NCI-H2227 (cell line): ENCODE measurements around the gene BTBD9.

ENCODE experiments used
- DNase-seq: peaks from one replicate; lab custom pipeline; 2025; ENCODE audit not compliant: unreplicated experiment; lab: John Stamatoyannopoulos, UW

BTBD9 gene

DNA sequence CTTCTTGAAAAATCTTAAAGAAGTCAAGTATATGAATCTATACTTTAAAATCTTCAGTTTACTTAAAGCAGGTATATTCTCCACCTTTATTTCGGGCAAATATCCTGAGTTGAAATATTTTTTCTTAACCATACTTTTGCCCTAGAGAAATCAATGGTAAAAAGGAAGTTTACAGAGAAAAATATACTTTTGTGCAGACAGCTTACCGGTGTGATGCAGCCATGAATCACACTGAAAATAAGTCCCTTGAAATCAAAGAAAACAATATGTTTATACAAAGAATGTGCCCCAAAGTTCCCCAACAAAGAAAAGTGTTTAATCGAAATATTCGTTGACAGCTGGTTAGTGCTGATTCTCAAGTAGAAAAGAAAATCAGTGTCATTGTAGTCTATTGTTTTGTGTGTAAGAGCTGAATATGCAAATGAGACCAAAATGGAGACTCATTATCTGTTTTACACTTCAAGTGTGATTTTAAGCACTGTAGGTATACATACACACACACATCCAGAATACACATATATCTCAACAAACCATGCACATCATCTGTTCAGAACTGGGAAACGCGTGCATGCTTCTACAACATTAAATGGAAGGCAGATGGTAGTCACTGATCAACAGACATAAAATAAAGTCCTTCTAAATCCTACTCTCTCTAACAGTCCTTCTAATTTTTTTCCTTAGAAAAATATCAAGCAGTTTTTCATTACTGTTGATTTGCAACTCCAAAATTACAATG, 73.3 kb downstream of the BTBD9 start:
- DNase-seq: no peak

DNA sequence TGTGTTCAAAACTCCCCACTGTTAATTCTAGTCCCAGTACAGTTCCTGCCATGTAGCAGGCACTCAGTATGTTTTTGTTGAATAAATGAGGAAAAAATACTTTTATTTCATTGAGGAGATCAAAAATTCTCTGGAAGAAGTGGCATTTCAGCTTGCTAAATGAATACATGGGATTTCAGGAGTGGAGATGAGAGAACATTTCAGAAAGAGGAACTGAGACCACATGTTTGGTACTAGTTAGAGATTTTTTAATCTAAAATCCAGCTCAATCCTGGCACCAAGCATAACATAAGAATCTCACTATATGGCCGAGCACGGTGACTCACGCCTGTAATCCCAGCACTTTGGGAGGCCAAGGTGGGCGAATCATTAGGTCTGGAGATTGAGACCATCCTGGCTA, 75.4 kb downstream of the BTBD9 start:
- no peak for DNase-seq

DNA sequence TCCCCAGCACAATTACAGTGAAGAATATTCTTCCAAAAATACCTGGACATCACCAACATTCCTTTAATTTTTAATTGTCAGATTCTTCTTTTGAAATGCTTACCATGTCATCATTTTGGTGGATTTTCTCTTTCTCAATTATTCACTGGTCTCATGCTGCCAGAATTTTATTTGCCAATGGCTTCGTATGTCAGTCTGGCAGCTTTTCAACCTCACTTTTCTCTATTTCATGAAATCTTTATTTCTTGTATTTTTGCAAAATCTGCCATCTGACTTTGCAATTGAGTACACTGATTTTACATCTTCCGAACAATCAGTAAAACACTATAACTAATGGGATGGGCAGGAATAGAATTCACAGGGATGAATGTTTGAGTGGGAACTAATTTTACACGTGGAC, 84.1 kb downstream of the BTBD9 start:
- no peak for DNase-seq

DNA sequence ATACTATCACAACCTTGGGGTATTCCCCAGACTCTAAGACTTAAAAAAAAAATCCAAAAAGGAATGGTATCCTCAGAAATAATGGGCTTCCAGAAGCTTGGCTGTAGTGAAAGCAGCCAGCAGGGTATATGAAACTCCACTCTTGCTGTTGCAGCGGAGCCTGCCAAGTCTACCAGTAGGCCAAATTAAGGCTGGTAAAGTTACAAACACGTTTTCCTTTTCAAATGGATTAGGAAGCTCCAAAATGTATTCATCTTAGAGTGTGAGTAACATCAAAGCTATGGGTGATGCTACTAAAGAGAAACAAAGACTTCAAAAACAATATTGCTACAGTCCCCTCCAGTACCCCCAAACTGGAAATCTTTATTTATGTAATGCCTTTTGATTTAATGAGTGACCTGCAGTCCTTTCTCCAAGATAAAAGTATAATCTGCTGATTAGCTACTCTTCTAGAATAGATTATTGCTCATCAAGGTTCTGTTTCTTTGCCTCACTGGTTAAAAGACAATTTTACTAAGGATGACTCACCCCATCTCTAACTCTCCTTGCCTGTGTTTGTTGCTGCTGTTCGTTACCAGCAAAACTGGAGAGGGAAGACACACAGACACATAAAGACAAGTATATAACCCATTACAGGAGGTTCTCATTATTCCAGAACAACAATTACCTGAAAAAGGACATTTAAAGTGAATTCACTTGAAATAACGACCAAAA, 84.9 kb downstream of the BTBD9 start:
- DNase-seq: no peak

DNA sequence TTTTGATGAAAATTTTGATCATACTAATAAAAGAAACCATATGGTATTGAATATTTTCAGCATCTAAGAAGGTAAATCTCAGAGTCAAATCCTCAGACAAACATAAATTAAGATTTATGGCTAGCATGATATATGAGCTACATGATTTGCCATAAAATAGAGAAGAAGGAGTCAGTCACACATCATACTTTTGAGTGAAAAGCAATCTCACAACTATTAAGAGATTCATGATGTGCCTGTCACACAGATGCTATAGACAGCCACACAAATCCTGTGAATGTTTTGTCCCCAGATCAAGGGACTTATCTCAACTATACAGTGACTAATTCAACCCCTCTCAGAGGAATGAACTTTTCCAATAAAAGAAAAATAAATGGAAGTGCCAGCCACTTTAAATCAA, 85.7 kb downstream of the BTBD9 start:
- no peak for DNase-seq

DNA sequence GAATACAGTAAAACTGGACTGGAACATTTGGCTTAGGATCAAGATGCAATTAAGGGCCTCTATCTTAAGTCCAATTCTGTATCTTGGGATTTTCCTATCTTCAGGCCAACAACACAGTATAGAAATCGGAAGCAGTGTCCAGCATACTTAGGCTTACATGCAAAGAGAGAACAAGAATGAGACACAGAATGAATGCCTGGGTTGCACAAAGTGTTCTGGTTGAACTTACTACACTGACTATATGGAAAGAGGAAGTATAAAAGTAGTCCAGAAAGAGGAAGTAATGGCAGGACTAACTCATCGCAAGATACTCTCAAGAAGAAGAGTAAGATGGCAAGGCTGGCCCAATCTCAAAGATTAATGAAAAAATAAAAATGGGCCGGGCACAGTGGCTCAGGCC, 87.6 kb downstream of the BTBD9 start:
- DNase-seq: no peak

DNA sequence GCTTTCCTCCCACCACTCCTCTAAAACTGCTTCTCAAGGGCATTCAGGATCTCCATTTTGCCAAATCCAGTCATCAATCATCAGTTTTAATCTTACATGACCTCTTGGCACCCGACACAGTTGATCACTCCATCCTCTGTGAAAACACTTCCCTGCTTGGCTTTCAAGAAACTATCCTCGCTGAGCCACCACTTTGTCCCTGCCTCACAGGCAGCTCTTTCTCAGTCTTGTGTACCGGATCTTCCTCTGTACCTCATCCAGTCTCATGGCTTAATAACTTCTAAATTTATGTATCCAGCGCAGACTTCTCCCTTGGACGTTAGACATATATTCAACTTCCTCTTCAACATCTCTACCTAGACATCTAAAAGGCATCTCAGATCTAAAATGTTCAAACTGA, 89.9 kb downstream of the BTBD9 start:
- DNase-seq: no peak

DNA sequence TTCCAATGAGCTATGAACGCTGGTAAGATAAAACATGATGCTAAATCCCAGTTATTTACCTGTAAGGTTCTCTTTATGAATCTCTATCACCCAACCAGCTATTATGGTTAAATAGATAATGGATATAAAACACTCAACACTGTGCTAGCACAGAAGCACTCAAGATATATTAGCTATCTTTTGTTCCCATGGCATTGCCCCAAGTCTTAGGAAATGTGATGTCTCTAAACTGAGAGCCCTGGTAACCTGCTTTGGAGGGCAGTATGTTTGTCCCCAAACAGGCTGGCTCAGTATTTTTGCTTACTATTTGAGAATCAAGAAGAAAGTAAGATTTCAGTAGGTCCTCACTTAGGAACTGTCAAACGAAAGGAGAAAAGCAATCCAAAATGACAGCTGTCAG, 90.5 kb downstream of the BTBD9 start:
- DNase-seq: peak; percentile 33

DNA sequence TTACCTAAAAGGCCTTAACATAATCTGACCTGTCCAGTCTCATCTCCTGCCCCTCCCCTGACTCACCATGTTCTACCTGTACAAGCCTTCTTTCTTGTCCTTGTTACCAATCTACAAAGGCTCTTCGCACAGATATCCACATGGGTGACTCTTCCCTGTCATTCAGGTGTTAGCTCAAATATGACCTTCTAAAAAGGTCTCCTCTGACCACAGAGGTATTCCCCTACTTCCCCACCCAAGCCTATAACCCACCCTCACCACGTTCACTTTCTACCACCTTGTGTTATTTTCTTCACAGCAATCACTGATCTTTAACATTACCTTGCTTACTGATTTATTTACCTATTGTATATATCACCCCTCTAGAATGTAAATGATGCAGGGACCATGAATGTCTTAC, 96.7 kb downstream of the BTBD9 start:
- DNase-seq: no peak

DNA sequence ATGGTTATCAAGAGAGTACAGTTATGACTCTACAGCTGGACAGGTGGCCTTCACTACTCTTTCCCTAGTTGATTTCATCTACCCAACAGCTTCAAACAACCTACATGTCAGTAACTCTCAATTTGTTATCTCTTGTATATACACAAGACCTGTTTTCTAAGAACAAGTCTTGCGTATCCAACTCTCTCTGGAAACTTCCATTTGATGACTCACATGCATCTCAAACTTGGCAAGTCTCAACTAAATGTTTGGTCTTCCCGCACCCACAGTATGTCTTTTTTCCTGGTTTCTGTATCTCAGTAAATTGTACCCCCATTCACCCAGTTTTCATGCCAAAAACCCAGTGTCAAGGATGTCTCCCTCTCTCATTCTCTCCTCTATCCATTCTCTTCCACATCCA, 97.7 kb downstream of the BTBD9 start:
- no peak for DNase-seq

DNA sequence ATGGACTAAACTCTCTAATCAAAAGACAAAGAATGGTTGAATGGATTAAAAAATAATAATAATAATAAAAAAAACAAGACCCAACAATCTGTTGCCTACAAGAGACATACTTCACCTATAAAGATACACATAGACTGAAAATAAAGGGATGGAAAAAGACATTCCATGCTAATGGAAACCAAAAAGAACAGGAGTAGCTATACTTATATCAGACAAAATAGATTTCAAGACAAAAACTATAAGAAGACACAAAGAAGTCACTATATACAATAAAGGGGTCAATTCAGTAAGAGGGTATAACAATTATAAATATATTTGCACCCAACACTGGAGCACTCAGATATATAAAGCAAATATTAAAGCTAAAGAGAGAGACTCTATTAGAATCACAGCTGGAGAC, 106.7 kb downstream of the BTBD9 start:
- no peak for DNase-seq

DNA sequence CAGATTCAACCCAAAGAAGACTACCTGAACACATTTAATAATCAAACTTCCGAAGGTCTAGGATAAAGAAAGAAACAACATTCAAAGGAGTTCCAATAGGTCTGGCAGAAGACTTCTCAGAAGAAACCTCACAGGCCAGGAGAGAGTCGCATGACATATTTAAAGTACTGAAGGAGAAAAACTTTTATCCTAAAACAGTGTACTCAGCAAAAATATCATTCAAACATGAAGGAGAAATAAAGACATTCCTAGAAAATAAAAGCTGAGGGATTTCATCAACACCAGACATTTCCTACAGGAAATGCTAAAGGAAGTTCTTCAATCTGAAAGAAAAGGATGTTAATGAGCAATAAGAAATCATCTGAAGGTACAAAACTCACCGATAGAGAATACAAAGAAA, 108.6 kb downstream of the BTBD9 start:
- DNase-seq: no peak

DNA sequence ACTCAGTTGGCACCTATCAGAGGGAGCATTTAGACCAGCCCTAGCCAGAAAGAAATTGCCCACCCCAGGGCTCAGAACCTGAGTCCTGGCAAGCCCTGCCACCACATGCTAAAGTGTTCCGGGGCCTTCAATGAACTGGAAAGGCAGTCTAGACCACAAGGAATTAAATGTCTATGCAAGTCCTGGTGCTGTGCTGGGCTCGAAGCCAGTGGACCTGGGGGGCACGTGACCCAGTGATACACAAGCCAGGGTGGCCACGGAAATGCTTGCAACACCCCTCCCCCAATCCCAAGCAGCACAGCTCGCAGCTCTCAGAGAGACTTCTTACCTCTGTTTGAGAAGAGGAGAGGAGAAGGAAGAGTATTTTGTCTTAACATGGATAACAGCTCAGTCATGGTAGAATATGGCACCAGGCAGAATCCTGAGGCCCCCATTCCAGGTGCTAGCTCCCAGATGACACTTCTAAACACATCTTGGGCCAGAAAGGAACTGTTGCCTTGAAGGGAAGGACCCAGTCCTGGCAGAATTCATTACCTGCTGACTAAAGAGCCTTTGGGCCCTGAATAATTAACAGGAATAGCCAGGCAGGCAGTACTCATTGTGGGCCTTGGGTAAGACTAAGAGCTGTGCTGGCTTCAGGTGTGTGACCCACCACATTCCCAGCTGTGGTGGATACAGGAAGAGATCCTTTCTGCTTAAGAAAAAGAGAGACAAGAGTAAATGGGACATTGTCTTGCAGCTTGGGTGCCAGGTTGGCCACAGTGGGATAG, 111.3 kb downstream of the BTBD9 start:
- DNase-seq: no peak

DNA sequence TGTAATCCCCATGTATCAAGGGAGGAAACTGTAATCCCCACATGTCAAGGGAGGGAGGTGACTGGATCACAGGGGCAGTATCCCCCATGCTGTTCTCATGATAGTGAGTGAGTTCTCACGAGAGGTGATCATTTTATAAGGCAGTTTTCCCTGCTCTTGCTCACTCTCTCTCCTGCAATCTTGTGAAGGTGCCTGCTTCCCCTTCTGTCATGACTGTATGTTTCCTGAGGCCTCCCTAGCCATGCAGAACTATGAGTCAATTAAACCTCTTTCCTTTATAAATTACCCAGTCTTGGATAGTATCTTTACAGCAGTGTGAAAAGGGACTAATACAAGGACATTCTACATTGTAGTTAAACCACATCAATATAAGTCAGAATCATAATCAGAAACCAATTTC, 112.4 kb downstream of the BTBD9 start:
- DNase-seq: no peak

DNA sequence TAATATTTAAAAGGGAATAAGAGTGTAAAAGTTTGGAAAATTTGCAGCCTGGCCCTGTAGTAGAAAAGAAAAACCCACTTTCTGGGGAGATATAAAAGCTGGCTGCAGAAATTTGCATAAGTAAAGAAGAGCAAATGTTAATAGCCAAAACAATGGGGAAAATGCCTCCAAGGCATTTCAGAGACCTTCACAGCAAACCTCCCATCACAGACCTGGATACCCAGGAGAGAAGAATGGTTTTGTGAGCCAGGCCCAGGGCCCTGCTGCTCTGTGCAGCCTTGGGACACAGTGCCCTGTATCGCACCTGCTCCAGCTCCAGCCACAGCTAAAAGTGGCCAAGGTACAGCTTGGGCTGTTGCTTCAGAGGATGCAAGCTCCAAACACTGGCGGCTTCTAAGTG, 113.8 kb downstream of the BTBD9 start:
- DNase-seq: no peak

DNA sequence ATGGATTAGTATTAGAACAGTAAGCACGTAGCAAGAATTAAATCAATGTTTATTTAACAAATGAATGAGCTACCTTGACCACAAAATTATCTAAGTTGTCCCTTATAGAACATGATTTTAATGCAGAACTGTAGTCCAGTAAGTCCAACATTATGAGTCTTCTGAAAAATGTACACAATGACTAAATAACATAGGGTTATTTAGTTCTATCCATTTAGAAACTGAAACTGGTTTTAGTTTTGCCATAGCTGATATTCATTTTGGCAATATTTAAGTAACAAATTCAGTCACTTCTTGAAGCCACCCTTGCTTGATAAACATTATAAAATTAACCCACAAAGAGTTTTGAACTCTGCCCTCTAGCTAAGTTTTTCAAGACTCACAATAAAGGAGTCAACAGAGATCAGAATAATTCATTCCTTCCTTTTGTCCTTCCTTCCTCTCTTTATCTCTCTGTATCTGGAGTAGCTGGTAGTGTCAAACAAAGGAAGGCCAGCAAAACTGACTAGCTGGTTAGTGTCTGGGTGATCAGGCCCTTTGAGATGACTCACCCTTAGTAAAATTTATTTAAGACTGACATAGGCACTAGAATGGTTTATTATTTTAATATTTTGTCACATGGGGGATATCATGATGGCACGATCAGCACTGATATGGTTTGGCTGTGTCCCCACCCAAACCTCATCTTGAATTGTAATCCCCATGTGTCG, 115.1 kb downstream of the BTBD9 start:
- DNase-seq: no peak

DNA sequence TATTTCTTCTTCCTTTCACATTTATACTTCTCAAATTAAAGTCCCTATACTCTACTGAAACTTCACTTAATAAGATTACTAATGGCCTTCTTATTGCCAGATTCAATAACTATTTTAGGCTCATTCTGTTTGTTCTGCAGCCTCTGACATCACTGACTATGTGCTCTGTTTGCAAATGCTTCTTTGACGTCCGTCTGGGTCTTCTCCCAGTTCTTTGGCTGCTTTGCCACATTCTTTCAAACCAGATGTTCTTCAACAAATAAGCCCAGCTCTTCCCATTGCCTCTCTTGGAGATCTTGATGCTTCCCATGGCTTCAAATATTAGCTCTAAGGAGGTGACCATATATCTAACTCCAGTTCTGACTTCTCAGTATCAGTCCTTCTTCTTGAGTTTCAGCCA, 117.4 kb downstream of the BTBD9 start:
- DNase-seq: no peak

DNA sequence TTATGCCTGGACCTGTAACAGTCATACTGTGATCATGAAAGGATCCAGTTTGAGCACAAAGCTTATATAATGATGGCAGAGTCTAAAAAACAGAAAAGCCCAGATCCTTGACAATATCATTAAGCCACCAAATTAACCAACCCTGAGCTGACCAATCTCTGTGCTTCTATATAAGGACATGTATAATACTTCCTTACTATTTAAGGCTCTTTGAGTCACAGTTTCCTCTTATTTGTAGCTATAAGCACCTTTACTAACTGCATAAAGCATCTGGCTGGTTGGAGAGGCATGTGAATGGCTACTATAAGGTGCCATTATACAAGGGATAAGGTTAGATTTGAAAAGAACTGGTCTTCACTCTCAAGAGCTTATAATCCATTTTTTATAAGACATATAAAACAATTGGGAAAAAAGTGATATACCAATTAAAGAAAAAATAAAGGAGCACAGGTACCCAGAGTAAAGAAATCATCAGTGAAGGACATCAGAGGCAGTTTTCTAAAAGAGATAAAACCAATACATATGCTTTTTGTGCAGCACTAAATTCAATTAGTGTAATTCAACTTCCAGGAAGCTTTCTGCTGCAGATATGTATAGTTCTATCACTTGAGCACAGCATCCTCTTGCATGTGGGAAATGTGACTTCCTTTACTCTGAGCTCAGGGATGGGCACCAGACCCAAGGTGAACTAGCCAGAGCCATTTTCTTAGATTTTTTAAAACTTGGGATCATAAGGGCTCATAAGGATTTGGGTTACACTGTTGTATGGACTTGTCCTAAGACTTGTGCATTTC, 121.0 kb downstream of the BTBD9 start:
- no peak for DNase-seq

DNA sequence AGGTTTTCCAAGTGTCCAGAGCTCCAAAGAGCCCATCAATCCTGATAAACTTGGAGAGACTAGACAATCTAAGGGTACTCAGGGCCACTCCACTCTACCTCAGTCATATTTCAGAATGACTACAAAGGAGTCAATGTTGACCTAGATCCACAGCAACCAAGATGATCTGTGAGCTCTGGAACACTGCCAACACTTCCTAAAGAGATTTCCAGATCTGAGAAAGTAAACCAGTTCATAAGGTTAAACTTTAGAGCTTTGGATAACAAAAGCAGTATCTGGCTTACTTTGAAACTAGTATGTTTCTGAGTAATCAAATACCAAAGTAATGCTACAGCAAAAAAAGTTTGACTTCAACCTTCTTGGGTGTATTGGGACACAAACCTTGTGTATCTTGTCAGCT, 122.7 kb downstream of the BTBD9 start:
- no peak for DNase-seq

DNA sequence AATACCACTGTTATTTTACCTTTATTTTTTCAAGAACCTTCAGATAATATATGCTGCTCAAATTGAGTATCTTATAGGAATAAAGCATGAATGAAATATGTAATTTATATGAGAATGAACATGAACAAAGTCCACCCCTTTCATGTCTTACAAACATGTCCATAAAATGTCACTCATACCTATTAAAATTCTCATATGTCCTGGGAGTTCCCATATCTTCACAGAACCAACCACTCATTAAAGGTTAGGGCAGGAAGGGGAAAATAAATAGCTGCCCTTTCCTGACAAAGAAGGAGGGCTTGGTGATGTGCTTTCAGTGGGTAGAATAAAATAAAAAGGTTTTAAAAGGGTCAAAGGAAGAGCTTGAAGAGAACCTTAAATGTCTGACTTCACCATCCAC, 125.3 kb downstream of the BTBD9 start:
- peak; percentile 14 for DNase-seq

DNA sequence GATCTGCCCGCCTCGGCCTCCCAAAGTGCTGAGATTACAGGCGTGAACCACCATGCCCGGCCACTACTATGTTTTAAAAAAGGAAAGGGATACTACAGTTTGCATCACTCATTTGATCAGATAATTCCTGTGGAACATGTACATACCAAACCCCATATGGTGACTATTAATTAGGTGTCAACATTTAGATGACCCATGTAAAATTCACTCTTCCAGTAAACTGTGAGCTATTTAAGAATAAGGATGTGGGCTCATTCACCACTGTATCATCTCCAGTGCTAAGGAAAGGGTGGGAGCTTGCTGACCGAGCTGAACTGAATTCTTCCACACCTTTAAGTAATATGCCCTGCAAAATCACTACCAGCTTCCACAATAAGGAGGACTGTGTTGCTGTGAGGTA, 127.5 kb downstream of the BTBD9 start:
- DNase-seq: no peak
